HEK293T (cell line): ENCODE measurements around the gene BMP6.

Experiments used
- ARNT ChIP-seq: fragments of 450-650 bp; IDR thresholded peaks from 2 replicates; pipeline ENCODE4 v1.6.1; 2017; ENCODE audit warnings: mild to moderate bottlenecking
- BHLHE40 ChIP-seq: fragments of 450-650 bp; IDR thresholded peaks from 2 replicates; pipeline ENCODE4 v1.6.1; 2016; ENCODE audit warnings: mild to moderate bottlenecking, moderate library complexity, borderline replicate concordance
- ELF4 ChIP-seq: fragments of 450-650 bp; IDR thresholded peaks from 2 replicates; pipeline ENCODE4 v1.6.1; 2017; ENCODE audit warnings: antibody characterized with exemption
- FOXA1 ChIP-seq: fragments of 450-650 bp; IDR thresholded peaks from 2 replicates; pipeline ENCODE4 v1.6.1; 2016; ENCODE audit warnings: mild to moderate bottlenecking
- FOXK2 ChIP-seq: fragments of 450-650 bp; IDR thresholded peaks from 2 replicates; pipeline ENCODE4 v1.6.1; 2016; ENCODE audit warnings: mild to moderate bottlenecking
- FOXM1 ChIP-seq: fragments of 450-650 bp; IDR thresholded peaks from 2 replicates; pipeline ENCODE4 v1.6.1; 2017; ENCODE audit warnings: mild to moderate bottlenecking, borderline replicate concordance
- LEF1 ChIP-seq: fragments of 450-650 bp; IDR thresholded peaks from 2 replicates; pipeline ENCODE4 v1.6.1; 2017; ENCODE audit warnings: mild to moderate bottlenecking, borderline replicate concordance
- NFRKB ChIP-seq: fragments of 450-650 bp; IDR thresholded peaks from 2 replicates; pipeline ENCODE4 v1.6.1; 2016; ENCODE audit warnings: mild to moderate bottlenecking, moderate library complexity
- PKNOX1 ChIP-seq: fragments of 450-650 bp; IDR thresholded peaks from 2 replicates; pipeline ENCODE4 v1.6.1; 2016
- SP1 ChIP-seq: fragments of 450-650 bp; IDR thresholded peaks from 2 replicates; pipeline ENCODE4 v1.6.1; 2017
- SUZ12 ChIP-seq: fragments of 450-650 bp; IDR thresholded peaks from 2 replicates; pipeline ENCODE4 v1.6.1; 2016; ENCODE audit warnings: mild to moderate bottlenecking
- TARDBP ChIP-seq: fragments of 450-650 bp; IDR thresholded peaks from 2 replicates; pipeline ENCODE4 v1.6.1; 2016
- ZNF384 ChIP-seq: fragments of 450-650 bp; IDR thresholded peaks from 2 replicates; pipeline ENCODE4 v1.6.1; 2016

- TF ChIP-seq ELF4 = no peak
- no peak for TF ChIP-seq SP1
- no peak for TF ChIP-seq BHLHE40
- no peak for TF ChIP-seq FOXM1
- no peak for TF ChIP-seq TARDBP
- TF ChIP-seq NFRKB = no peak
- TF ChIP-seq ZNF384 = no peak
- TF ChIP-seq SUZ12 = no peak
- no peak for TF ChIP-seq FOXA1
- TF ChIP-seq ARNT = no peak
- no peak for TF ChIP-seq LEF1
- no peak for TF ChIP-seq FOXK2
- TF ChIP-seq PKNOX1 = no peak
These were observed 43.8 kb downstream of the BMP6 start for GRCh38 chr6:7769702-7770101.
